ENCODE data around the gene LIN54. TPM values are rescaled to one million over a fixed set of nuclear protein-coding genes. Genes with fewer than 3 reads are reported as not detected.
A peak's percentile ranks its signal among the peaks of the same experiment; 100 is the strongest.

Gene LIN54
- total and polyA plus RNA-seq, 9 of the 15 experiments (the other 6 are each of a cell fraction or from before 2014, with no cell fraction given), result 2.2 to 22.5 (median 15.8) TPM

GRCh38 chr4:83034630-83035494 lies 24.2 kb upstream of the LIN54 start, which contains the start of gene COPS4 (continued):
- TF ChIP-seq ZHX1 (conservative IDR thresholded peaks at IDR 0.05; ENCODE audit: low read length) (0 out of 2 replicates have a peak, but pooled peaks have one; percentile 42), CREB3L1 (IDR thresholded peaks at IDR 0.05; ENCODE audit: borderline replicate concordance, low read depth) (peak; percentile 91), XRCC5 (IDR thresholded peaks at IDR 0.05; ENCODE audit: low read depth, low read length) (peak; percentile 95), HEY1 (CRISPR knock-in tag; IDR thresholded peaks at IDR 0.05; ENCODE audit: borderline replicate concordance) (0 out of 2 replicates have a peak, but pooled peaks have one; percentile 26), IRF2 (CRISPR knock-in tag; IDR thresholded peaks at IDR 0.05) (no peak), KLF1 (tag; IDR thresholded peaks at IDR 0.05) (no peak), ZBTB11 (CRISPR knock-in tag; IDR thresholded peaks at IDR 0.05) (peak; percentile 92 to 99 (median 98)), E2F5 (CRISPR knock-in tag; IDR thresholded peaks at IDR 0.05) (no peak), ELF1 (tag; IDR thresholded peaks at IDR 0.05) (0 out of 2 replicates have a peak, but pooled peaks have one; percentile 15), SMARCB1 (IDR thresholded peaks at IDR 0.05; ENCODE audit: insufficient read length, low read depth) (no peak), BRCA1 (IDR thresholded peaks at IDR 0.05) (no peak), BRCA1 (CRISPR knock-in tag; IDR thresholded peaks at IDR 0.05) (no peak), DACH1 (IDR thresholded peaks at IDR 0.05; ENCODE audit: partially characterized antibody) (peak; percentile 54), ZNF436 (CRISPR knock-in tag; IDR thresholded peaks at IDR 0.05) (no peak), TBP (optimal IDR thresholded peaks at IDR 0.05; ENCODE audit: low read depth, low read length) (peak; percentile 97), ZNF277 (CRISPR knock-in tag; IDR thresholded peaks at IDR 0.05; ENCODE audit: borderline replicate concordance) (no peak)
